IMR-90 (cell line): ENCODE measurements around the gene AMZ1. TPM values are rescaled to one million over a fixed set of nuclear protein-coding genes. Genes with fewer than 3 reads are reported as not detected.

Source experiments
- ATAC-seq: fragments of 200-7000 bp; cut with Tn5 transposase; 2 replicates; pipeline ENCODE4 v1.9.1; 2020; ENCODE audit warnings: low read depth, mild to moderate bottlenecking, moderate library complexity
- BruUV-seq: library from RNA; stranded (reverse); fragments of 400-500 nt; replicated peaks from 2 replicates; lab custom pipeline; 2021; lab: Mats Ljungman, UMichigan
- CTCF ChIA-PET: fragments of 300-600 bp; formaldehyde crosslinking; extraction: SDS; loops from one replicate; lab custom pipeline; 2021; ENCODE audit warnings: antibody characterized with exemption; lab: Yijun Ruan, JAX
- POLR2A ChIA-PET: fragments of 300-600 bp; sonication (Branson Sonifier 250); formaldehyde crosslinking; loops from one replicate; lab custom pipeline; 2022; ENCODE audit warnings: antibody characterized with exemption; ENCODE audit not compliant: unreplicated experiment; lab: Charles Lee
- DNase-seq: peaks from one replicate; pipeline ENCODE4 v3.0.0; 2013
- H2AFZ ChIP-seq: replicated peaks from 2 replicates; pipeline ENCODE3; 2013; ENCODE audit warnings: low read length, mild to moderate bottlenecking; ENCODE audit not compliant: poor library complexity
- H2AK5ac ChIP-seq: 2 replicates; pipeline ENCODE4 v1.6.1; 2013; ENCODE audit warnings: low read depth, low read length, inconsistent platforms
- H2AK9ac ChIP-seq: replicated peaks from 2 replicates; pipeline ENCODE3; 2013; ENCODE audit warnings: mild to moderate bottlenecking, low read depth, low read length, moderate library complexity; ENCODE audit not compliant: poor library complexity
- H2BK120ac ChIP-seq: 2 replicates; pipeline ENCODE4 v1.6.1; 2013; ENCODE audit warnings: low read depth, low read length, inconsistent platforms
- H2BK15ac ChIP-seq: 3 replicates; pipeline ENCODE4 v1.6.1; 2013; ENCODE audit warnings: low read depth, low read length, inconsistent platforms
- H2BK20ac ChIP-seq: 2 replicates; pipeline ENCODE4 v1.6.1; 2013; ENCODE audit warnings: low read depth, mild to moderate bottlenecking, inconsistent platforms, low read length, moderate library complexity
- H2BK5ac ChIP-seq: 2 replicates; pipeline ENCODE4 v1.6.1; 2013; ENCODE audit warnings: mild to moderate bottlenecking, low read depth, low read length, inconsistent platforms; ENCODE audit not compliant: poor library complexity, severe bottlenecking
- H3K14ac ChIP-seq: replicated peaks from 2 replicates; pipeline ENCODE4 v1.6.1; 2013; ENCODE audit warnings: low read depth, low read length, inconsistent platforms
- H3K18ac ChIP-seq: 2 replicates; pipeline ENCODE4 v1.6.1; 2013; ENCODE audit warnings: low read depth, low read length, control low read depth
- H3K23ac ChIP-seq: 2 replicates; pipeline ENCODE4 v1.6.1; 2013; ENCODE audit warnings: low read depth, low read length, inconsistent platforms
- H3K27ac ChIP-seq: 2 replicates; pipeline ENCODE4 v1.5.1; 2013; ENCODE audit warnings: mild to moderate bottlenecking, control low read depth, low read length; ENCODE audit not compliant: insufficient read depth
- H3K27me3 ChIP-seq: 2 replicates; pipeline ENCODE4 v1.6.1; 2013; ENCODE audit warnings: low read length; ENCODE audit not compliant: control insufficient read depth, insufficient read depth
- H3K36me3 ChIP-seq: 2 replicates; pipeline ENCODE4 v1.6.1; 2013; ENCODE audit warnings: low read length, mixed read lengths; ENCODE audit not compliant: control insufficient read depth, insufficient read depth
- H3K4ac ChIP-seq: 2 replicates; pipeline ENCODE4 v1.6.1; 2013; ENCODE audit warnings: low read depth, low read length, inconsistent platforms
- H3K4me1 ChIP-seq: 2 replicates; pipeline ENCODE4 v1.6.1; 2013; ENCODE audit warnings: low read length, mixed read lengths; ENCODE audit not compliant: control insufficient read depth, insufficient read depth
- H3K4me2 ChIP-seq: 2 replicates; pipeline ENCODE4 v1.6.1; 2013; ENCODE audit warnings: low read depth, mild to moderate bottlenecking, control low read depth, low read length, moderate library complexity
- H3K4me3 ChIP-seq: 2 replicates; pipeline ENCODE4 v1.5.1; 2013; ENCODE audit warnings: low read depth, mild to moderate bottlenecking, control low read depth, low read length, moderate library complexity; ENCODE audit not compliant: insufficient read depth
- H3K56ac ChIP-seq: 2 replicates; pipeline ENCODE4 v1.6.1; 2013; ENCODE audit warnings: low read length, inconsistent platforms; ENCODE audit not compliant: insufficient read depth; ENCODE audit errors: extremely low read depth
- H3K79me1 ChIP-seq, 2 experiments: 2 replicates each; pipeline ENCODE4 v1.6.1; 2013; ENCODE audit warnings: low read length in 2 of 2, inconsistent platforms in 1 of 2, low read depth in 1 of 2
- H3K9ac ChIP-seq: 2 replicates; pipeline ENCODE4 v1.6.1; 2013; ENCODE audit warnings: low read depth, low read length, control low read depth
- H3K9me1 ChIP-seq: 2 replicates; pipeline ENCODE4 v1.6.1; 2013; ENCODE audit warnings: low read length, inconsistent platforms; ENCODE audit not compliant: insufficient read depth
- H3K9me3 ChIP-seq: 2 replicates; pipeline ENCODE4 v1.6.1; 2013; ENCODE audit warnings: low read length; ENCODE audit not compliant: control insufficient read depth, insufficient read depth
- H4K20me1 ChIP-seq: 2 replicates; pipeline ENCODE4 v1.6.1; 2013; ENCODE audit warnings: low read length, inconsistent platforms; ENCODE audit not compliant: insufficient read depth
- H4K5ac ChIP-seq: 2 replicates; pipeline ENCODE4 v1.6.1; 2013; ENCODE audit warnings: mild to moderate bottlenecking, low read depth, low read length, control low read depth
- H4K8ac ChIP-seq, 2 experiments: 2 replicates each; pipeline ENCODE4 v1.6.1; 2013; ENCODE audit warnings: low read depth in 2 of 2, low read length in 2 of 2, control low read depth in 1 of 2, inconsistent platforms in 1 of 2
- H4K91ac ChIP-seq: 2 replicates; pipeline ENCODE4 v1.6.1; 2013; ENCODE audit warnings: low read depth, low read length, inconsistent platforms; ENCODE audit not compliant: insufficient read depth
- CEBPB ChIP-seq: IDR thresholded peaks from 2 replicates; pipeline ENCODE4 v1.6.1; 2012; ENCODE audit warnings: low read depth, low read length, improper control_type of control experiment
- CTCF ChIP-seq: conservative IDR thresholded peaks from 2 replicates; pipeline ENCODE4 v1.5.1; 2012; ENCODE audit warnings: mild to moderate bottlenecking, low read depth, low read length, improper control_type of control experiment
- FOS ChIP-seq: fragments of 150-350 bp; IDR thresholded peaks from 2 replicates; pipeline ENCODE4 v1.6.1; 2016; ENCODE audit warnings: low read depth, low read length
- RCOR1 ChIP-seq: IDR thresholded peaks from 2 replicates; pipeline ENCODE4 v1.6.1; 2012; ENCODE audit warnings: mild to moderate bottlenecking, low read length, improper control_type of control experiment; ENCODE audit not compliant: insufficient replicate concordance
- WGBS, 2 experiments: methylation state at CpG; one replicate each; pipeline versions ENCODE4 v1.1.5 to v1.1.7; 2013; ENCODE audit warnings: missing lambda C conversion rate in 2 of 2; ENCODE audit not compliant: insufficient read length in 1 of 2; ENCODE audit errors: extremely low coverage in 2 of 2; 5-methylcytosine and 5-hydroxymethylcytosine counted together
- dilution Hi-C: fragments of 300-500 bp; cut with HindIII; formaldehyde crosslinking; loops from one replicate; pipeline ENCODE4 v1.14.3; 2018; ENCODE audit warnings: low sequenced_read_pairs; ENCODE audit not compliant: unreplicated experiment
- in situ Hi-C: fragments of 300-500 bp; cut with MboI; formaldehyde crosslinking; loops from 3 replicates; pipeline ENCODE4 v1.14.3; 2019; ENCODE audit warnings: low sequenced_read_pairs, inconsistent platforms, mixed read lengths
- intact Hi-C: fragments of 100-400 bp; cut with micrococcal nuclease; formaldehyde crosslinking; loops from 2 replicates; pipeline ENCODE4 v1.10.0; 2022
- polyA plus RNA-seq, 3 experiments: library from polyadenylated mRNA; depleted of rRNA; stranded (reverse); fragments of >200 nt; gene quantifications; 2 replicates each; pipeline ENCODE4 v1.2.3, GENCODE V29; 2012; ENCODE audit warnings: low replicate concordance in 1 of 3
- total RNA-seq: library from RNA; depleted of rRNA; stranded (reverse); fragments of >200 nt; gene quantifications from 2 replicates; pipeline ENCODE4 v1.2.3, GENCODE V29; 2012

The AMZ1 gene
- total and polyA plus RNA-seq, 2 of the 4 experiments (the other 2 are of a cell fraction): 0.54 to 1.6 TPM

- ChIA-PET CTCF (no interaction called here), POLR2A (no interaction called here)
- intact Hi-C loops: loop anchor here (10.0 kb wide), 1 partner anchor 171 kb away; the partner anchor contains the start of gene GRIFIN
- peak overlapping the region; percentile 15; the same call in 1 of the 2 replicates for H3K9ac ChIP-seq
- H4K91ac ChIP-seq: no peak overlapping the region
- H2BK15ac ChIP-seq: no peak overlapping the region
- BruUV-seq: no TSS peak
- H3K79me1 ChIP-seq: peaks cover 9 to 77% of the 10 kb centered on the region in 2 experiments; a peak in 3 of 4 replicates
- peak overlapping the region; percentile 33 for H2BK5ac ChIP-seq
- no peak overlapping the region for H2BK20ac ChIP-seq
- peak overlapping the region; percentile 18 for H3K27ac ChIP-seq
- H3K4ac ChIP-seq: peak overlapping the region; percentile 5
- H3K36me3 ChIP-seq: peaks cover 33% of the 10 kb centered on the region
- in situ Hi-C loops: no loop called here
- peaks cover 29% of the 10 kb centered on the region for H3K4me1 ChIP-seq
- no peaks in the 10 kb centered on the region for H3K27me3 ChIP-seq
- H3K4me2 ChIP-seq: peak overlapping the region; percentile 45; the same call in 1 of the 2 replicates
- peak overlapping the region; percentile 21; the same call in 1 of the 2 replicates for H3K23ac ChIP-seq
- H2BK120ac ChIP-seq: no peak overlapping the region; the same call in 1 of the 2 replicates
- 40% methylated on average over 2 of the region's 14 CpGs; no CpG with 5 or more reads in 1 of the 2 experiments for WGBS, 2 experiments
- peaks cover 19% of the 10 kb centered on the region; the same call in 1 of the 2 replicates for H3K9me1 ChIP-seq
- DNase-seq (no peak), ATAC-seq (no peak)
- H3K9me3 ChIP-seq: no peaks in the 10 kb centered on the region
- H4K8ac ChIP-seq: peak overlapping the region; percentile 33 to 61; a peak in 1 of 4 replicates
- no peak overlapping the region for H3K56ac ChIP-seq
- peak overlapping the region; percentile 56 for H2AK5ac ChIP-seq
- dilution Hi-C loops: no loop called here
- peaks cover 70% of the 10 kb centered on the region for H4K20me1 ChIP-seq
- no peak overlapping the region; the same call in 1 of the 2 replicates for H4K5ac ChIP-seq
- peak overlapping the region; percentile 68 for H2AFZ ChIP-seq
- no peak for TF ChIP-seq RCOR1
- 0 out of 2 replicates have a peak, but pooled peaks have one; percentile 12 for TF ChIP-seq CEBPB
- no peak for TF ChIP-seq FOS
- no peak for TF ChIP-seq CTCF
- H3K4me3 ChIP-seq: no peak overlapping the region
- no peak overlapping the region for H3K18ac ChIP-seq
- H3K14ac ChIP-seq: no peak overlapping the region; the same call in 1 of the 2 replicates
- H2AK9ac ChIP-seq: peak overlapping the region; percentile 76
Observed at GRCh38 chr7:2645274-2645868, 42.6 kb upstream of the AMZ1 start.
